VCaP (cell line): ENCODE measurements around the gene GYS1.

ENCODE experiments used
- H3K27ac ChIP-seq: fragments of 450-650 bp; 2 replicates; pipeline ENCODE4 v1.5.1; 2017
- TF ChIP-seq, protein P1 (sequence below): fragments of 450-650 bp; conservative IDR thresholded peaks from 2 replicates; pipeline ENCODE4 v1.5.1; 2017; ENCODE audit warnings: mild to moderate bottlenecking, moderate library complexity

The GYS1 gene

DNA sequence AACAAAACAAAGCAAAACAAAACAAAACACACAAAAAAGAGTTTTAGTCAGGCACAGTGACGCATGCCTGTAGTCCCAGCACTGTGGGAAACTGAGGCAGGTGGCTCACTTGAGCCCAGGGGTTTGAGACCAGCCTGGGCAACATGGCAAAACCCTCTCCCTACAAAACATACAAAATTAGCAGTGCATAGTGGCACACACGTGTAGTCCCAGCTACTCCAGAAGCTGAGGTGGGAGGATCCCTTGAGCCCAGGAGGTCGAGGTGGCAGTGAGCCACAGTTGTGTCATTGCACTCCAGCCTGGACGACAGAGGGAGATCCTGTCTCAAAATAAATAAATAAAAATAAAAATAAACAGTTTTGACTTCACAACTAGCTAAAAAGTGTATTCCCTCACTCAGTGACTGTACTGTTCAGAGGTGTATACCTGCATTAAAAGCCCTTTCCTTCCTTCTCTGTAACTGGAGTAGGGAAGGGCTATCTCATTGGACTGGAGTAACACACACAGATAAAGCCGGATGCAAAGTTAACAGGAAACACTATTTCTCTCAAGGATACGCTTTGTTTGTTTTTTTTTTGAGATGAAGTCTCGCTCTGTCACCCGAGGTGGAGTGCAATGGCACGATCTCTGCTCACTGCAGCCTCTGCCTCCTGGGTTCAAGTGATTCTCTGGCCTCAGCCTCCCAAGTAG, 42.1 kb downstream of the GYS1 start:
- TF ChIP-seq, protein P1, sequence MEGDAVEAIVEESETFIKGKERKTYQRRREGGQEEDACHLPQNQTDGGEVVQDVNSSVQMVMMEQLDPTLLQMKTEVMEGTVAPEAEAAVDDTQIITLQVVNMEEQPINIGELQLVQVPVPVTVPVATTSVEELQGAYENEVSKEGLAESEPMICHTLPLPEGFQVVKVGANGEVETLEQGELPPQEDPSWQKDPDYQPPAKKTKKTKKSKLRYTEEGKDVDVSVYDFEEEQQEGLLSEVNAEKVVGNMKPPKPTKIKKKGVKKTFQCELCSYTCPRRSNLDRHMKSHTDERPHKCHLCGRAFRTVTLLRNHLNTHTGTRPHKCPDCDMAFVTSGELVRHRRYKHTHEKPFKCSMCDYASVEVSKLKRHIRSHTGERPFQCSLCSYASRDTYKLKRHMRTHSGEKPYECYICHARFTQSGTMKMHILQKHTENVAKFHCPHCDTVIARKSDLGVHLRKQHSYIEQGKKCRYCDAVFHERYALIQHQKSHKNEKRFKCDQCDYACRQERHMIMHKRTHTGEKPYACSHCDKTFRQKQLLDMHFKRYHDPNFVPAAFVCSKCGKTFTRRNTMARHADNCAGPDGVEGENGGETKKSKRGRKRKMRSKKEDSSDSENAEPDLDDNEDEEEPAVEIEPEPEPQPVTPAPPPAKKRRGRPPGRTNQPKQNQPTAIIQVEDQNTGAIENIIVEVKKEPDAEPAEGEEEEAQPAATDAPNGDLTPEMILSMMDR = no peak
- H3K27ac ChIP-seq = peak overlapping the region; percentile 74

DNA sequence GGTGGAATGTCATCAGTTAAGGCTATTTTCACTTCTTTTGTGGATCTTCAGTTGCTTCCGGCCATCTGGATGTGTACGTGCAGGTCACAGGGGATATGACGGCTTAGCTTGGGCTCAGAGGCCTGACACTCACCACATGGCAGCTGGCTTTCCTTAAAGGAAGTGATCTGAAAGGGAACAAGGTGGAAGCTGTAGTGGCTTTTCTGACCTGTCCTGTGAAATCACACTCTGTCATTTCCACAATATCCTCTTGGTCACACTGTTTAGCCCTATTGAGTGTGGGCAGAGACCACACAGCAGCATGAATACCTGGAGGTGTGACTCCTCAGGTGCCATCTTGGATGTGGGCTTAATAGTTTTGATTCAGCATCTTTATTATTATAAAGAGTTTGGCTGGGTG, 43.0 kb downstream of the GYS1 start:
- TF ChIP-seq, protein P1 = no peak
- peak overlapping the region; percentile 74 for H3K27ac ChIP-seq

DNA sequence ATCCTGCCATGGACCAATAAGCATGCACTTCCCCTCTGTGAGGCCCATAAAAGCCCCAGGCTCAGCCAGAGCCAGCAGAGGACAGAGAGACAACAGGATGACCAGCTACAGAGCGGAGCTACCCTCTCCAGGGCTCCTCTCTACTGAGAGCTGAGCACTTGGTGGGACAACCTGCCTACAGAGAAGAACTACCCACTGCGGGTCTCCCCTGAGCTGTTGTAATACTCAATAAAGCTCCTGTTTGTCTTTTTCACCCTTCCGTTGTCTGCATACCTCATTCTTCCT, 45.9 kb downstream of the GYS1 start:
- TF ChIP-seq, protein P1 = no peak
- H3K27ac ChIP-seq = no peak overlapping the region

DNA sequence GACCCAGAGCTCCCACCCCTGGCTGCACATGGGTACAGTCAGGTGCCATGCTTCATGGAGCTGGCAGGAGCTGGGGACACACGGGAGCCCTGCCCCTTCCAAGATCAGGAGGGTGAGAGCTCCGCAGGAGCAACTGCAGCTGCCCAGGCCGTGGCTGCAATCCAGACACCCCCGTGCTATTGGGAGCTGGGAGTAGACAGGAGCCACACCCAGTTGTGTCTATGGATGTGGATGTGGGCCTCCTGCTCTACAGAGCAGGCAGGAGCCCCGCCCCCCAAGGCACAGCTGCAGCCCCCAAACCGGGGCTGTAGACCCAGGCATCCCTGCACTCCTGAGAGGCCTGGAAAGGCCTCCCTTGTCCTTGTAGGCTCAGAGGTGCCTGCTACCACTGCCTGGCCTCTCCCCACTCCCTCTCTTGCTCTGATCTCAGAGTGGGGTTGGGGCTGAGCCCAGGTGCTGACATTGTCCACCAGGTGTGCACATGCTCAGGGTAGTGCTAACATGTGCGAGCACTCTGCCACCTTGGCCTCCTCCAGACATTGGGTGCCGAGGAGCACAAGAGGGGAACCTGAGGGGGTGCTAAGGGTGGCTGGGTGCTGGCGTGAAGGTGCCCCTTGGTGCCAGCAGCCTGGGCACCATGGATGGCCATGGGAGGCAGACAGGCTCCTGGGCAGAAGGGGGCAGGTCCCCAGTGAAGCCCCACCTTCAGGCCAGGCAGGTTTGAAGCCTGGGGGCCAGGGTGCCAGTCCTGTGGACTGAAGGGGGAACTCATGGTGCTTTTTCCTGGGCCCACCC, 46.4 kb downstream of the GYS1 start:
- H3K27ac ChIP-seq = no peak overlapping the region
- TF ChIP-seq, protein P1 = no peak

DNA sequence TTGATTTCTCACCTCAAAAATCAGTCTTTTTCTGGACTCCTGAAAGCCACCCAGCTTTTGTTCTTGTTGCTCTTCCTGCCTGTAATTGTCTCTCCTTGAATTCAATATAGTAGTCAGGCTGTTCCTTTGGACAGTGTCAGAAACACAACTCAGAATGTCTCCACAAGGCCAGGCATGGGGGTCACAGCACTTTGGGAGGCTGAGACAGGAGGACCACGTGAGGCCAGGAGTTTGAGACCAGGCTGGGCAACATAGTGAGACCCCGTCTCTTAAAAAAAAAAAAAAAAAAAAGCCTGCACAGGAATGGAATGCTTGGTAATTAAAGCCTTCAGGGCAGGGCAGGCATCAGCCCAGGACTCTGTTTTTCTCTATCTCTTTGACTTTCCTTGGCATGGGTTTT, 47.3 kb downstream of the GYS1 start:
- H3K27ac ChIP-seq = no peak overlapping the region
- TF ChIP-seq, protein P1 = no peak

DNA sequence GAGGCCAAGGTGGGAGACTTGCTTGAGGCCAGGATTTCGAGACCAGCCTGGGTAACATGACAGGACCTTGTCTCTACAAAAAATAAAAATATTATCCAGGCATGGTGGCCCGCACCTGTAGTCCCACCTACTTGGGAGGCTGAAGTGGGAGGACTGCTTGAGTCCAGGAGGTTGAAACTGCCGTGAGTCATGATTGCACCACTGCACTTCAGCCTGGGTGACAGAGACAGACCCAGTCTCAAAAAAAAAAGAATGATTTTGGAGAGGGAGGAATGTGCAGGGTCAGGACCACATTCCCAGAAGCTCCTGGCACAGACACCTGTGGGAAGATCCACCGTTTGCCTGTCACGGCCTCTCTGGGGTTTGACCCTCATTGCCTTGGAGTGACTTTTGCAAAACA, 47.7 kb downstream of the GYS1 start:
- H3K27ac ChIP-seq = no peak overlapping the region
- TF ChIP-seq, protein P1 = no peak

DNA sequence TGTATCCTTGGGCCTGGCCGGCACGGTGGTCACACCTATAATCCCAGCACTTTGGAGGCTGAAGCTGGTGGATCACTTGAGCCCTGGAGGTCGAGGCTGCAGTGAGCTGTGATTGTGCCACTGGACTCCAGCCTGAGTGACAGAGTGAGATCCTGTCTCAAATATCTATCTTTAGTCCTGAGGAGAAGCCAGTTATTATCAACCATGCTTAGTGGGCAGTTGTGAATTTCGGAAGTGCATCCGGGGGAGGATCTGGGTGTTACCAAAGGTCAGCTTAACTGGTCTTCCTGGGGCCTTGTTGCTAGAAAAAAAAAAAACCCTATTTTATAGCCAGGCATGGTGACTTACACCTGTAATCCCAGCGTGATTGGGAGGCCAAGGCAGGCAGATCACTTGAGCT, 50.0 kb downstream of the GYS1 start:
- TF ChIP-seq, protein P1 = no peak

More for the DNA sequence above, 50.0 kb downstream of the GYS1 start:
- H3K27ac ChIP-seq = no peak overlapping the region
